GF-D8 (cell line): ENCODE measurements around the gene FLVCR1.

Source experiments
- DNase-seq: peaks from one replicate; lab custom pipeline; 2025; lab: John Stamatoyannopoulos, UW

FLVCR1 gene

DNA sequence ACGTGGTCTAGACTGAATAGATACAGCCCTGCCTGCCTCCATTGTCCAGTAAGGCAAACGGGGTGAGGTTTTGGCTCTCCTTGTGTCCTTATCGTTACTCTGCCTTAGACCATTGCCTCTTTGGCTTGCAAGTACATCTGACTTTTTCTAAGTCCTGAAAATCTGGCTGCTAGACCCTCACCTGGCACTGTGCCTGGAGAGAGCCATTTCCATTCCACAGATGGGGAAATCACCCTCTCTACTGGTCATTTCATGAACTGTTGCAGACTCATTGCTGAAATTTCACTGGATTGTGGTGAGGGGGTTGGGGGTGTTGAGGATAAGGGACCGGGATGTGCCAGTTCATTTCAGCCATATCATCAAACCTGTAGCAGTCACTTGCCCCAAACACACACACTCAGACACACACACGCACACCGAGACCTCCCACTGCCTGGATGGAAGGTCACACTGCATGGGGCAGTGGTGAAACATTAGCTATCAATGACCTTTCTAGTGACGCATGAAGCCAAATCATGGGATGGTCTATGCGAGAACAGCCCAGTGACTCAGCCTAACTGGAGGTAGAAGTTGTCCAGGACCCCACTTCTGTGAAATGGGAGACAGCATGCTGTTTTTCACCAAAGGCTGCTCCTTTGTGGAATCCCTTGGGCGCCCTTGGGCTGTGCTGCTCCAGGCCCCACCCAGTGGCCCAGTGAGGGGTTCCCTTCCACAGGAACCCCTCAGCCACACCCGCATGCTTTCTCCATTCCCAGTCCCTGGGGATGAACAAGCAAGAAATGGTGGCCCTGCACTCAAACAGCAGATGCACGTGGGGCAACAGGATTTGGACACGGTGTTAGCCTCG lies 57.4 kb downstream of the FLVCR1 start:
- no peak for DNase-seq

DNA sequence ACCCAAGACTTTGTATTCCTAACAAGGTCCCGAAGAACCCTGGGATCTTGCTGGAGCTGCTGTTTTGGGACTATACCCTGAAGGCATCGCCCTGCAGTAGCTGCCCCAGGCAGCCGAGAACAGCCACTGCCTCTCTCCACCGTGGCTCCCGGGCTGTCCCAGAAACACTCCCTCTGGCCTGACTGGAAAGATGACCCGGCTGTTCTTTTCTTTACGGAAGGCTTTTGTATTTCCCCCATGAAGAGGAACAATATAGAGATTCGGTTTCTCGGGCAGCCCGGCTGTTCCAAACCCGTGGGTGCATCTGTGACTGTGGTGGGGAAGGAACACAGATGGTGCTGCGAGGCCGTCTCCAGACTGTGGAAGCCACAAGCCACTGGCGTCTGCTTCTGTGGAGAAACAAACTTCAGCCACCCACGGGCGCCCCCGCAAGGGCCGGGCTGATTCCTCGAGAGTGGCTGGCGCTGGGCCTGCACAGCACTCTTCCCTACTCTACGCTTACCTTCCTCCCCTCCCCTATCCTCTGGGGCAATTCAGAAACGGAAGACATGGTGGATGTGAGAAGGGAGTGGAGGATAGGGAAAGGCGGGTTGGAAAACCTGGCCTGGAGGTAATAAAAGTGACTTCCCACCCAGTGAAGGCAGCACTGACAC lies 58.5 kb downstream of the FLVCR1 start:
- no peak for DNase-seq

DNA sequence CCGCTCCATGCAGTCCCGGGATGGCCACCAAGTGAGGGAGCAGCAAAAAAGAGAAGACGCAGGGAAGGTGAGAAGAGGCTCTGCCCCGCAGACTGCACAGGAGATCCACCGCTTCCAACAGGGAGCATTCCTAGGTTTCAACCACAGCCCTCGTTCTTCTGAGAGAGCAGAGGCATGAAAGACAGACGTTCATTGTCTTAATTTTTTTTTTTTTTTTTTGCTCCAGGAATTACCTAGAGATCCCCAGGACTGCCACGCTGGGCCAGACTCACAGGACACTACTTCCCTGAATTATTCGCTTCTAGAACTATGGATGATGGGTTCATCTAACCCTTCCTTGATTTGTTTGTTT lies 59.0 kb downstream of the FLVCR1 start:
- no peak for DNase-seq

DNA sequence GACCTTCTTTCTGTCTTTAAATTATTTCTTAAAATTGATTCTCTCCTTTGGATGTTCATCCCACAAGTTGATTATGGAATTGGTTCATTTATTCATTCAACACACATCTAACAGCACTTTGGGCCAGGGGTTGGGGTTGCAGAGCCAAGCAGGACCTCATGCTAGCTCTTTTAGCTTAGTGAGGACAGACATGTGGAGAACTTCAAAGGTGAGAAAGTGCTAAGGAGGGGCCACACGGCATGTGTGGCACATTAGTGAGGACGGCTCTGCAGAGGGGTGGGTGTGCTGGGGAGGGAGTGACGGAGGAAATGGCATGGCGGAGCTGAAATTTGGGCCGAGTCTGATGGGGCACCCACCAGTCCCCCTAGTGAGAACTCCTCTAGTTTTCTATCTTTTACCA lies 59.8 kb downstream of the FLVCR1 start:
- no peak for DNase-seq

DNA sequence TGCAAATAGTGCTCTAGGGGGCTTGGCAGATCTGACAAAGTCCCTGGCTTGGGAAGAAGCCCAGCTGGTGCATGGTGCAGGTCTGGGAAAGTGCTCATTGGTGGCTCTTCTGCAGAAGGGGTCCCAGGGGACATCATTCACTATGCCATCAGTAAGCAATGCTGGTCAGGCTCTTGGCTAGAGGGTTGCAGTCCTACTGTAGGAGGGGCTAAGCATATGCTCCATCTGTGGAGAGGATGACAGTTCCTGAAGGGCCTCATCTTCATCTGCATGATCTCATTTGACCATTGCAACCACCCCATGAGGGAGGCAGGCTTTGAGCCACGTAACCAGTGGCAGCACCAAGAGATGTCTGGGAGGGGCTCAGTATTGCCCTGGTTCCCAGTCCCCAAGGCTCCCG lies 60.7 kb downstream of the FLVCR1 start:
- DNase-seq = no peak

DNA sequence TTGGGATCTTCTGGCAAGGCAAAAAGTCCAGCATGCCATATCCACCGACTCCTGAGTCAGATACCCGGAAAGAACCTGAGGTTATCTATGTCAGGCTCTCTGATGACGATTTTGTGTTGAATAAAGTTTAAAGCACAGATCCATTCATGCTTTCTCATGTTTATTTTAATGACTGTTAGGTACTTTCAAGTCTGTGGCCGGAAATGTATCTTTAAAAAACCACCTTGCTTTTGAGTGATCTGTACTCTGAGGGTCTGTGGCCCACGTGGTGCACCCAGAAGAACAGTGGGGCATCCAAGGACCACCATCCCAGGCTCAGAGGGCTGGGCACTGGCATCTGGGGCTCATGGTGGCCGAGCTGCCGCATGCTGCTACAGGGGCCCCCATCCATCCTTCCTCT lies 62.2 kb downstream of the FLVCR1 start:
- DNase-seq = no peak

DNA sequence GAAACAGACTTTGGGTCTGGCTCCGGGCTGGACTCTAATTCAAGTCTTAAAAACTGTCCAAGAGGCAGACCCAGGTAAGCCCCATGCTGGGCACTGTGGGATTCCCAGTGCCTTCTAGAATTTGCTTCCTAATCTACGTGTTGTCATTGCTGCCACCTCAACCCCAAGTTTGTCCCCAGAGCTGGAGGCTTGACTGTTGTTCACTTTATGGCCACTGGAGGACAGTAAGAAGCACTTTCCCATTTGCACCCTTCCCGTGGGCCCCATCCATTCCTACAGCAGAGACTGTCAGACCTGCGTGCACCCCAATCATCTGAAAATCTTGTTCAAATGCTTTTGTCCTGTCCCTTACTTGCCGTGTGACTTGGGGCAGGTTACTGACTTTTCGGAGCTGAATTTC lies 62.8 kb downstream of the FLVCR1 start:
- DNase-seq = no peak

DNA sequence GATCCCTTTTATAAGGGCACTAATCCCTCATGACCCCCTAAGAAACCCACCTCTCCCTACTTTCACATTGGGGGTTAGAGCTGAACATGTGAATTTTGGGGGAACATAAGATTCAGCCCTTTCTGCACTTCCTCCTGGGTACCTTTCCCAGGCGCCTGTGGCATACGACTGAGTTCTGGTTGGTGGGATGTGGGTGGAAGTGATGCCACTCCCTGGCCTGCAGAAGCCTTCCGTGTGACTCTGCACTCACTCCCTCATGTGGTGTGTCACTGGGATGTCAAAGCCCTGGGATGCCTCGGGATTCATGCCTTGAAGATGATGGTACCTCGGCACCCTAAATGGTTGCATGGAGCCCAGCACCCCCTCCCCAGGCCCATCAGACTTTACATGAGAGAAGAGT lies 63.9 kb downstream of the FLVCR1 start:
- DNase-seq = no peak

DNA sequence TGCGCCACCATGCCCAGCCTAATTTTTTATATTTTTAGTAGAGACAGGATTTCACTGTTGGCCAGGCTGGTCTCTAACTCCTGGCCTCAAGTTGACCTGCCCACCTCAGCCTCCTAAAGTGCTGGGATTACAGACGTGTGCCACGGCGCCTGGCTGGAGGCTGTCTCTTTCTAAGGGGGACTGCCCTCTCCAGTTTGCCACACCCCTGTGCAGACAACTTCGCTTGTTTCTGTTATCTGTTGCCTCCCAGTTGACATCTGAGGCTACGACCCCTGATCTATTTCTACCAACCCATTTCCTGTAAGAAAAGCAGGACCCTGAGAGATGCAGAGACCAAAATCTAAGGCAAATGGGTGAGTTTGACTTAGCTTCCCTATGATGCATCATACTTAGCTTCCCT lies 68.3 kb downstream of the FLVCR1 start:
- DNase-seq = no peak

DNA sequence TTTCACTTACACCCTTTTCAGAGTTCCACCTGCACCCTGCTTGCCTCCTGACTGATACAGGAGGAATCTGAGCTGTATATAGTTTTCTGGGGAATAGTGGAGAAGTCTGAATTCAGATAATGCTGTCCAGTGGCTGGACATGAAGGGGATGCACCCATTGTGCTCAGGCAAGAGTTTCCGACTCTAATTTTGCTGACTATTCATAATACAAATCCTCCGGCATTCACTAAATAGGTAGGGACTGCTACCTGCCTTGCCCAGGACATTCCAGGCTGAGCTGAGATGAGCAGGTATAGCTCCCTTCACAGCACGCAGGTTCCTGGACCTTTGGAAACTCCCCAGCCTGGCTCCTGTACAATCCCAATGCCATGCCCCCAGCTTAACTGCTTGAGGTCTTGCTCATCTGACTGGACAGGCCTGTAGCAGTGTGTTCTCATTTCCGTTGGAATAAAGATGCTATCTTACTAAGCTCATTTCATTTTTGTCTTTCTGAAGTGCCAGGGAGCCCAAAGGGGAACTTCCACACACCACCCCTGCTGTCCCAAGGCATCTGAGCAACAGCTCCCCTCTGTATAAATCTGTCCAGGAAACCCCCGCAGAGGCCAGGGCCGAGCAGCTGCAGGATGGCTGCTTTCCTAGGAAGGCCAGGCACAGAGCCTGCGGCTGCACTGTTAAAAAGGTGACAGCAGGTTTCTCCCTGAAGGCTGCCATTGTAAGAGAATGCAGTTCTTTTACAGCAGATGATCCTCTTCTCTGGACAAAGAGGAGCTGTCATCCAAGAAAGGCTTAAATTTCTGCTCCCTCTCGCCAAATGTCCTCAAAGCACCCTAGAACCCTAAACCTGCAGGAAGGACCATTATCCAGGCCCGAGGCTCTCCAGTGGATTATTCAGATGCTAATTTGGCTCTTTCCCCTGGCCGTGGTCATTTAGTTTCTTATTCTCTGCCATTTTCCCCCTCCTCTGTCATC lies 70.5 kb downstream of the FLVCR1 start:
- DNase-seq = peak; percentile 37

DNA sequence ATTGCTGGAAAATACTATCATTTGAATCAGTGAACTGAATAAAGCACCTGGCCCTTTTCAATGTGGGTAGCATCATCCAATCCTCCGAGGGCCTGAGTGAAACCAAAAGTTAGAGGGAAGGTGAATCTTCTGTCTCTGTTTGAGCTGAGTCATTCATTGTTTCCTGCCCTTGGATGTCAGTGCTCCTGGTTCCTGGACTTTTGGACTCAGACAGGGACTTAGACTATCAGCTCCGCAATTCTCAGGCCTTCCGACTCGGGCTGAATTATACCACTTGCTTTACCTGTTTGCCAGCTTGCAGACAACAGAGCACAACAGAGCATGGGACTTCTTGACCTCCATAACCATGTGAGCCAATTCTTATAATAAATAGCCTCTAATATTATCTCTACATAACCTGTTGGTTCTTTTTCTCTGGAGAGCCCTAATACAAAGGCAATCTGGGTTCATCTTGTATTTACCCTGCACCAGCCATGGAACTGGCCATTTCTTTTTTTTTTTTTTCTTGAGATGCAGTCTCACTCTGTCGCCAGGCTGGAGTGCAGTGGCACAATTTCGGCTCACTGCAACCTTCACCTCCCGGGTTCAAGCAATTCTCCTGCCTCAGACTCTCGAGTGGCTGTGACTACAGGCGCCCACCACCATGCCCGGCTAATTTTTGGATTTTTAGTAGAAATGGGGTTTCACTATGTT lies 73.1 kb downstream of the FLVCR1 start:
- no peak for DNase-seq

DNA sequence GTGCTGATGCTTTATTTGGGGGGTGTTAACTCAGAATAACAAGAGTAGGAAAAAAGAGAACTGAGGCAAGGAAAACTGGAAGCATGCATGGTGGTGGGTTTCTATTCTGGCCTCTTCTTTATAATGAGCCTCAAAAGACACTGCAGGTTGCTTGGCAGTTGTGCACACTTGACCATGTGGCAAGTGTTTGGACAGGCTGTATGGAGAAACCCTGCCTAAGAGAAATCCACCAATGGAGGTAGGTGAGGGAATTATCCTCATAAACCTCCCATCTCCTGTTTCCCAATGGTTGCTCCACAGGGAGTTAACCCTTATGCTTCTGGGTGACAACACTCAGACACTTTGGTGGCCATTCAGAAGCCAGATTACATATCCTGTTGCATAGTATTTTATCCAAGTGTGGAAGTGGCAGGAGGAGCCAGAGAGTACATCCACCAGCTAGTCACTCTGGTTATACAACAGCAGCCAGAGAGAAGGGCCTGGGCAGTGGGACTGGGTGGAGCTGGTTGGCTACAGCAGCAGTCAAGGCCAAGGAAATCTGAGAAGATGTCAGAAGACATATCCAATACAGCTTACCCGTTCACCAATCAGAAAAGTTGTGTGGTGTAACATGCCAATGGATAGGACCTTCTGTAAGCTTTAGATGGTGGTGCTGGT lies 75.9 kb downstream of the FLVCR1 start:
- no peak for DNase-seq

DNA sequence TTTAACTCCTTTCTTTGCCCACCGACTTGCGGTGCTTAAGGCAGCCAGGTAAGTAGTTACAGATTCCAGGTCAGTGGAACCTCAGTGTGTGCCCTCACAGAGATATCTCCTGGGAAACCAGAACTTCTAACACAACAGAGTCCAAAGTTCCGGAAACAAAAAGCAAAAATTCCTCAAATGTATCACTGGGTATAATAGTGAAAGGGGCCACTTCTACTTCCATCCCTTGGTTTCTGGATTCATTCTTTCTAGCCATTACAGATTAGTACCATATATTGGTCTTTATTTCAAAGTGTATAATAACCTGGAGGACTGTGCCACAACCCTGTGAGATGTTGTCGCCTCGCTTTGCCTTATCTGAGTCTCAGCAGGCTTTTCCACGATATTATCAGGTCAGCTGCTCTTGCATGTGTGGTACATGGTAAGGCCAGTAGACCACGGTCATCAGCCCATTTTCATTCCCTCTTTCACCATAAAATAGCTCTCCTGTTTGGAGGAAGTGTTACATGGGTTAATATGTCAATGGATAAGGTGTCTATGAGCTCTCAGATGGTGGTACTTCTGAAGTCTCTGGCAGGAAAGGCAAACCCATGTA lies 77.4 kb downstream of the FLVCR1 start:
- no peak for DNase-seq

DNA sequence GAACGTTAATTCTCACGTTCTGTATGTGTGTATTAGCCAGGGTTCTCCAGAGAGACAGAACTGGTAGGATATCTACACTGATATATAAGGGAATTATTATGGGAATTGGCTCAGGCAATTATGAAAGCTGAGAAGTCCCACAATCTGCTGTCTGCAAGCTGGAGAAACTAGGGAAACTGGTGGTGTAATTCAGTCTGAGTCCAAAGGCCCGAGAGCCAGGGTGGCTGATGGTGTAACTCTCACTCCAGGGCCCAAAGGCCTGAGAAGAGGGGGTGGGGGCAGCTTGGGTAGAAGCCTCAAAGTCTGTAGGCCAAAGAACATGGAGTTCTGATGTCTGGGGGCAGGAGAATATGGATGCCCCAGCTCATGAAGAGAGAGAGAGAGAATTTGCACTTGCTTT lies 79.0 kb downstream of the FLVCR1 start:
- DNase-seq = no peak

DNA sequence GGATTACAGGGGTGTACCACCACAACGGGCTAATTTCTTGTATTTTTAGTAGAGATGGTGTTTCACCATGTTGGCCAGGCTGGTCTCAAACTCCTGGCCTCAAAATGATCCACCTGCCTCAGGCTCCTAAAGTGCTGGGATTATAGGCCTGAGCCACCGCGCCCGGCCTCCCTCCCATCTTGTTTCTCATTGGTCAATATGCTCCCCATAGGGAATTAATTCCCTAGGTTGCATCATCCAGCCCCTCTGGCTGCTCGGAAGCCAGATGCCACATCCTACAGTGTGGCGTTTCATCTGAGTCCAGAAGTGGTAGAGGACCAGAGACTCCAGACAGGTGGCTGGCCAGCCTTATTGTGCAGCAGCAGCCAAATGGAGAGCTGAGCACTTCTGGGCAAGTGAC lies 80.8 kb downstream of the FLVCR1 start:
- no peak for DNase-seq

DNA sequence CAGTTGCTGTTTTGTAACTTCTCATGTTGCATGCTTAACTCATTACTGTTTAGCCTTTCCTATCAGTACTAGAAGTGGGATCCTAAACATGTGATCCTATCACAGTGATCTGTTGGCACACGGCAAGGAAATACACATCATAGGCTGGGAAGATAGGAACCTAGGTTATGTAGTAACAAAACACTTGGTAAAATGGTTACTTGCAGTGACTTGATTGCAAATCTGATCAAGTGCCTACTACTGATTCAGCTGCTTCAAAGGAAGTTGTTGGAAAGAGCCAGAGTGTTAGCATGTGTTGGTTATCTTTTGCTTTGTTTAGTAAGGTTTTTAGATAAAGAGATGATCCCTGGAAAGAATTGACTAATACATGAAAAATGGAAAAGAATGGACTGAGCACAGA lies 83.4 kb downstream of the FLVCR1 start:
- no peak for DNase-seq

DNA sequence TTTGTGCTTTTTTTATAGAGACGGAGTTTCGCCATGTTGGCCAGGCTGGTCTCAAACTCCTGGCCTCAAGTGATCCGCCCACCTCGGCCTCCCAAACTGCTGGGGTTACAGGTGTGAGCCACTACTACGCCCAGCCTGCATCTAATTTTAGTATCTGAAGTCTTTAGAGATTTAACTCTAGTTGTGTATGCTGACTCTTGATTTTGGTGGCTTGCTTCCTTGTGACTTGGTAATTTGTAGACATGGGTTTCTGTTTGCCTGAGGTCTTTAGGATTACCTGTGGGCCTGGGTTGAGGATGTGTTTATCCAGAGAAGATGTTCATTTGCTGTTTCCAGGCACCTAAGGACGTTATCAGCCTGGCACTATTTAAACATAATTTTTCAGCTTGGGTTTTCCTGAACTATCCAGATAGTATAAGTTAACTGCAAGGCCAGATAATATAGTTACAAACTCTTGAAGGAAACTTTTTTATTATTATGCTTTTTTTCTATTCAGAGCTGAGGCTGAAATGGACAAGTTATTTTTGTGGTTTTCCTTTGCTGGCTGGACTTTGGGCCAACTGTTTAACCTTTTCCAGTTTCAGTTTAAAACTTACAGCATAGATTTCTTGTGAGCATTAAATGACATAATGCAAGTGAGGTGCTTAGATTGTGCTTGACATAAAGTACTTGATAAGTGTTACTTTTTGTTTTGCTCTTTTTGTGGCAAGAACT lies 84.8 kb downstream of the FLVCR1 start:
- DNase-seq = no peak

DNA sequence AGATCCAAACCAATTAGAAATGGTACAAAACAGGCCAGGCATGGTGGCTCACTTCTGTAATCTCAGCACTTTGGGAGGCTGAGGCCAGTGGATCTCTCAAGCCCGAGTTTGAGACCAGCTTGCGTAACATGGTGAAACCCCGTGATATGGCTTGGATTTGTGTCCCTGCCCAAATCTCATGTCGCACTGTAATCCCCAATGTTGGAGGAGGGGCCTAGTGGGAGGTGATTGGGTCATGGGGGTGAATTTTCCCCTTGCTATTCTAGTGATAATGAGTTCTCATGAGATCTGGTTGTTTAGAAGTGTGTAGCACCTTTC lies 85.3 kb downstream of the FLVCR1 start:
- no peak for DNase-seq

DNA sequence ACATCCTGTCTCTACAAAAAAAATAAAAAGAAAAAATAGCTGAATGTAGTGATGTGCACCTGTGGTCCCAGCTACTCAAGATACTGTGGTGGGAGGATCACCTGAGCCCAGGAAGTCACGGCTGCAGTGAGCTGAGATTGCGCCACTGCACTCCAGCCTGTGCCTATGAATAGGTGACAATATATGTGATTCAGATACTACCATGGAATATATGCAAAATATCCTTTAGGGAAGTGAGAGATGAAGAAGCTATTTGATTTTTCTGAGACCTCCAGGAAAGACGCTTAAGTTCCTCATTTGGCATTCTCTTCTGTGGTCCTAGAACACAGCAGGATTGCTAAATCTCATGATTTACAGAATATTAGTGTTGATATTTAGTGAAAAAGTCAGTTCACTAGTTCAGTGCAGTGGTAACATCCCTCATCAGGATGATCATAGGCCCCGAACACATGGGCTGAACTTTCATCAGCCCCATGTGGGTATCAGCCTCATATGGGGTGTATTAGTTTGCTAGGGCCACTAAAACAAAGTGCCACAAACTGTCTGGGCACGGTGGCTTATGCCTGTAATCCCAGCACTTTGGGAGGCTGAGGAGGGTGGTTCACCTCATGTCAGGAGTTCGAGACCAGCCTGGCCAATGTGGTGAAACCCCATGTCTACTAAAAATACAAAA lies 86.3 kb downstream of the FLVCR1 start:
- no peak for DNase-seq

DNA sequence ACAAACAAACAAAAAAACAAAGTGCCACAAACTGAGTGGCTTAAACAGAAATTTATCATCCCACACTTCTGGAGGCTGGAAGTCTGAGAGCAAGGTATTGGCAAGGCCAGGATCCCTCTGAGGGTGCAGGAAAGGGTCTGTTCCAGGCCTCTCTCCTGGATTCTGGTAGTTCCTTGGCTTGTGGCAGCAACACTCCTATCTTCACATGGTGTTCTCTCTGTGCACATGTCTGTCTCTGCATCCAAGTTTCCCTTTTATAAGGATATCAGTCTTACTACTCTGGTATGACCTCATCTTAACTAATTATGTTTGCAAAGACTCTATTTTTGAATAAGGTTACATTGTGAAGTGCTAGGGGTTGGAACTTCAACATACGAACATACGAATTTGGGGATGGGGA lies 87.0 kb downstream of the FLVCR1 start:
- no peak for DNase-seq
